DMS79 (cell line): ENCODE results near the gene CLPSL1.
"Not testable (repeated sequence)": the region's sequence is repeated elsewhere in the genome, so short reads cannot be mapped to it uniquely, and the experiment has no call there.

Source experiments
- DNase-seq: peaks from one replicate; lab custom pipeline; 2025; lab: John Stamatoyannopoulos, UW

Gene CLPSL1, protein sequence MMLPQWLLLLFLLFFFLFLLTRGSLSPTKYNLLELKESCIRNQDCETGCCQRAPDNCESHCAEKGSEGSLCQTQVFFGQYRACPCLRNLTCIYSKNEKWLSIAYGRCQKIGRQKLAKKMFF

DNA sequence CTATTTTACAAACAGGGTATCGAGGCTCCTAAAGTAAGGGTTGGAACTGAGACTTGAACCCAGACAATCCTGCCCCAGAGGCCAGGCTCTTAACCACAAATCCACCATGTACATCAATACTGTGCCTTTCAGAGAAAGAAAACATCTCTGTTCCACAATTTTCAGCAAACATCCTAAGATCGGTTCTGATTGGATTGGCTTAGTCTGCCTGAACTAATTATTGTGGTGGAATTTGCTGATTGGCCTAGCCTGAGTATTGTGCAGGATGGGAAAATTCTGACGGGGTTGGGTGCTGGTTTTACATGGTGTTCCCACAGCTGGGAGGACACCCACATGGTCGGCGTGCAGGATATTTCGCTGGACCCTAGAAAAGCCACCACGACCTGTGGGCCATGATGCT lies at the start of gene CLPSL1:
TSS of gene CLPSL1 (plus strand) at position 301 of the 400 bp plus-strand sequence. CDS start at position 393, 92 bp downstream.
- no peak for DNase-seq

DNA sequence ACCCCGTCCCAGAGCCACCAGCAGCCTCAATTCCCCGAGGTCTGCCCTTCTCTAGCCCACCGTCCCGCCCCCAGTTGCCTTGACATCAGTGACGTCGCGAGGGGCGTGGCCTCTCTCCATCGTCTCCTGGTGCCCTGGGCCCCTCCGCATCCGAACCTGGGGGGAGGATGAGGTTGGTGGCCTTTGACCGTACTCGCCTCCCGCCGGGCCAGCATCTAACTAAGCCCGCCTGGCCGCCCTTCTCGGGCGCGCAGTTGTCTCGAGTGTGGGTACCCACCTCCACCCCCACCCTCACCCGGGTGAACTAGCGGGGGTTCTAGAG lies 49.4 kb upstream of the CLPSL1 start:
- peak; percentile 67 for DNase-seq

DNA sequence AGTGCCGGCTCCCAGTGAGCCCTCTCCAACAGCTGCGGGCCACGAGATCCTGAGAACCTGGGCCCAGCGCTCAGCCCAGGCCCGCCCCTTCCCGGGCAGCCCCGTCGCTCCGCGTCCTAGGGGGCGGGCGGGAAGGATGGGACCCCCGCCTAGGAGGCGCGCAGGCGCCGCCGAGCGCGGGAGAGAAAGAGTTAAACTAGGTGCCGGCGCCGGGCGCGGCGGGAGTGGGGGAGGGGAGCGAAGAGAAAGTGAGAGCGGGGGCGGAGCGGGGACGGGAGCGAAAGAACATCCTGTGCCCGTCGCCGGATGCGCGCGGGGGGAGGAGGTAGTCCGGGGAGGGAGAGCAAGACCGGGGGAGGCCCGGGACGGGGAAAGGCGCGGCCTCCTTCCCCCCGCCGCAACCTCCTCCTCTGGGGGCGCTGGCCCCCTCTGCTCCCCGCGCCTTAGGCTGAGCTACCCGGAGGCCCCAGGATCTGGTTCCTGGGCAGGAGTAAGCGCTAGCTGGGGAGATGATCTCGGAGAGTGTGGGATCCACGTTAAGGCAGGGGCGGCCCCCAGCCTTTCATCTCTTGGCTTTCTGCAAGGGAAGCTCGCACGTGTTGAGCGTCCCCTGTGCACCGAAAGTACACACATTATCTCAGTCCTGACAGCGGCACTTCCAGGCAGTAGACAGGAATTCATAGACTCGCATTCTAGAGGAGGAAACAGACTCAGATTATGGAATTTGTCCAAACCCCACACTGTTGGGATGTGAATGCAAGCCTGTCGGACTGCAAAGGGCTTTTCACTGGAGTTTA lies 48.9 kb upstream of the CLPSL1 start:
- peak; percentile 54 for DNase-seq

DNA sequence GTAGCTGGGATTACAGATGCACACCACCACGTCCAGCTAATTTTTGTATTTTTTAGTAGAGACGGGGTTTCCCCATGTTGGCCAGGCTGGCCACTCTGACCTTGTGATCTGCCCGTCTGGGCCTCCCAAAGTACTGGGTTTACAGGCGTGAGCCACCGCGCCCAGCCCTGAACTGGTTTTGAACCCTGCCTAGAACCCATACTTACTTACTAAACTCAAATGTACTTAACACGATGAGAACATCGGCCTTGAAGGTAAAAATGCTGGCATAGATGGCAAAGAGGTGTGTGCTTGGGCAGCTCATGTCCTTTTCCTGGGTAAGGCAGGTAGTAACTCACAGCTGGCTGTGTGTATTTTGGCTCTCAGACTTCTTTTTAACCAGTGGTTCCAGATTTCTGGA lies 47.2 kb upstream of the CLPSL1 start:
- DNase-seq: no peak

DNA sequence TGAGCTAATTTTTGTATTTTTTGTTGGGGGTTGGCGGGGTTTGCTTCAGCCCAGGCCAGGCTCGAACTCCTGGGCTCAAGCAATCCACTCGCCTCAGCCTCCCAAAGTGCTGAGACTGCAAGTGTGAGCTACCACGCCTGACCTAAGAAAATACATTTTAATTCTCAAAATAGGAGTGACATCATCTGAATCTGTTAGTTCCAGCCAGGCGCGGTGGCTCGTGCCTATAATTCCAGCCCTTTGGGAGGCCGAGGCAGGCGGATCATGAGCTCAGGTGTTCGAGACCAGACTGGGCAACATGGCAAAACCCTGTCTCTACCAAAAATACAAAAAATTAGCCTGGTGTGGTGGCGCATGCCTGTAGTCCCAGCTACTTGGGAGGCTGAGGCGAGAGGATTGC lies 46.5 kb upstream of the CLPSL1 start:
- not testable (repeated sequence) for DNase-seq

DNA sequence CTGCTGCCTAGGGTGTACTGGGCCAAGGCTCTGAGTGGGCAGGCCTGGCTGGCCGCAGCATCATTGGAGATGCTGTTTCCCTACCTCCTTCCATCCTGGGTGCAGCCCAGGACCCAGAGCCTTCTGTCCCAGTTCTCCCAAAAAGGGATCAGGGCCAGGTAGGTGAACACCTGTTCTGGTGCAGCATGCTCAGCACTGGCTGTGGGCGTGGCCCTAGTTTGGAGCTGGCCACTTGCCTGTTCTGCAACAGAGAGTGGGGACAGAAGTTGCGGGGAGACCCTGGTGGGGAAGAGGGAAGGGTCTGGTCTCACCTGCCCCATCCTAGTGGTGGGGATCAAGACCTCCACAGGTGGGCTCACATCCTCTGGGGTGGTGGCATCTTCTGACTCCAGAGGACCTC lies 45.4 kb upstream of the CLPSL1 start:
- no peak for DNase-seq

DNA sequence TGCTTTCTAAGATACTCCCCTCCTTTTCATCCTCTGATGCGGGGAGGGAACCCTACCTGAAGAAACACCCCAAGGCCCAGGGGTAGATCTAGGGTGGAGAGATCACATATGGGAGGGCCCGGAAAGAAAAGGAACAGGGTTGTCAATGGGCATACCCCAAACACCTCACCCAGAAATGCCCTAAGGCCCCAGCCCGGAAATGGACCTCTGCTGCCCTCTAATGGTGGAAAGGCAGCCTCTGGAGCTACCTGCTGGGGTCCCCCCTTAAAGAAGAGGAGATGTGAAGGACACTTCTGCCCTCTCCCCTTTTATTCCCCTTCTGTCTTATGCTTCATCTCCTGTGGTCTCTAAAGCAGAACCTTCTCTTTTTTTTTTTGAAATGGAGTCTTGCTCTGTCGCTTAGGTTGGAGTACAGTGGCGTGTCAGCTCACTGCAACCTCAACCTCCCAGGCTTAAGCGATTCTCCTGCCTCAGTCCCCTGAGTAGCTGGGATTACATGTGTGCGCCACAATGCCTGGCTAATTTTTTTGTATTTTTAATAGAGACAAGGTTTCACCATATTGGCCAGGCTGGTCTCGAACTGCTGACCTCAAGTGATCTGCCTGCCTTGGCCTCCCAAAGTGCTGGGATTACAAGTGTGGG lies 44.4 kb upstream of the CLPSL1 start:
- peak; percentile 18 for DNase-seq

DNA sequence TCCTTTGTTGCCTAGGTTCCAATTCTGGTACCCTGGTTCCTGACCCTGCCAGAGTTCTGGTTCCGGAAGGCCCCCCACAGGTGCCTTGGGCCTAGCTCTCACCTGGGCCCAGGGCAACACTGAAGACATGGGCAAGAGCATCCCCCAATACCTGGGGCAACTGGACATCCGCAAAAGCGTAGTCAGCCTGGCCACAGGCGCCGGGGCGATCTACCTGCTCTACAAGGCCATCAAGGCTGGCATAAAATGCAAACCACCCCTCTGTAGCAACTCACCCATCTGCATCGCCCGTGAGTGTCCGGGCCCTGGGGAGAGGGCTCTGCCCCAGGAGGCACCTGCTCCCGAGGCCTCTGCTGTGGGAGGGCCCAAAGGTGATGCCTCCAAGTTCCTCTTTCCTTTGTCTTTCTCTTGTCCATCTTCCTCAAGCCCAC lies 43.8 kb upstream of the CLPSL1 start, which contains the start of gene ARMC12:
TSS of gene ARMC12 (plus strand) at position 51 of the 431 bp plus-strand sequence. CDS start at position 128, 77 bp downstream.
- no peak for DNase-seq

DNA sequence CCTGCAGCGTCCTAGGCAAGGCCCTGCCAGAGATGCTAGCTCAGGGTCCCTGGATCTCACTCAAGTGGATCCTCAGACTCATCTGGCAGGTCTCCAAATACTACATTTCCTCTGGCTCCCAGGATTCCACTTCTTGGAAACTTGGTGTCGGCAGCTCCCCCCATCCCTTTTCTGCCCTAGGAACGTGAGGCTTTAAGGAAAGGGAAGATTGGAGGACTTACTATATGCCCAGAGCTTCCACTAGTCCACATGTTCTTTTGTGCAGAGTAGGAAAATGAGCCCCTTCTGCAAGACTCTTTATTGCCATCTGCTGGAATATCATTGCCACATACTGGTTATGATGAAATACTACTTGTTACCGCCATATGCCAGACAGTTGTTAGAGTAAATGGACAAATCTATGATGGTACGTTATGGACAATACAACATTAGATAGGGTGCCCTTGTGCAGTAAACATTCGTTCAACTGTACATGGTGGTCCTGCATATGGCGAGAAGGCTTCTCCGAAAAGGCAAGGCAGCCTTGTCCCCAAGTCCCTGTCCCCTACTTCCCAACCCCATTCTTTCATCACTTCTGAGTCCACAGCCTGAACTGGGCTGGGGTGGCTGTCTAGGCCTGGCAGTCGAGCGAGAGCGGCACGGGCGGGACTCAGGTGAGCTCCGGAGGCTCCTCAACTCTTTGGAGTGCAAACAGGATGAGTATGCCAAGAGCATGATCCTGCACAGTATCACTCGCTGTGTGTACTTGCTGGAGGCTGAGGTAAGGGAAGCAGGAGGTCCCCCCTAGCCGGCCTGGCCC lies 43.2 kb upstream of the CLPSL1 start:
- DNase-seq: peak; percentile 29

DNA sequence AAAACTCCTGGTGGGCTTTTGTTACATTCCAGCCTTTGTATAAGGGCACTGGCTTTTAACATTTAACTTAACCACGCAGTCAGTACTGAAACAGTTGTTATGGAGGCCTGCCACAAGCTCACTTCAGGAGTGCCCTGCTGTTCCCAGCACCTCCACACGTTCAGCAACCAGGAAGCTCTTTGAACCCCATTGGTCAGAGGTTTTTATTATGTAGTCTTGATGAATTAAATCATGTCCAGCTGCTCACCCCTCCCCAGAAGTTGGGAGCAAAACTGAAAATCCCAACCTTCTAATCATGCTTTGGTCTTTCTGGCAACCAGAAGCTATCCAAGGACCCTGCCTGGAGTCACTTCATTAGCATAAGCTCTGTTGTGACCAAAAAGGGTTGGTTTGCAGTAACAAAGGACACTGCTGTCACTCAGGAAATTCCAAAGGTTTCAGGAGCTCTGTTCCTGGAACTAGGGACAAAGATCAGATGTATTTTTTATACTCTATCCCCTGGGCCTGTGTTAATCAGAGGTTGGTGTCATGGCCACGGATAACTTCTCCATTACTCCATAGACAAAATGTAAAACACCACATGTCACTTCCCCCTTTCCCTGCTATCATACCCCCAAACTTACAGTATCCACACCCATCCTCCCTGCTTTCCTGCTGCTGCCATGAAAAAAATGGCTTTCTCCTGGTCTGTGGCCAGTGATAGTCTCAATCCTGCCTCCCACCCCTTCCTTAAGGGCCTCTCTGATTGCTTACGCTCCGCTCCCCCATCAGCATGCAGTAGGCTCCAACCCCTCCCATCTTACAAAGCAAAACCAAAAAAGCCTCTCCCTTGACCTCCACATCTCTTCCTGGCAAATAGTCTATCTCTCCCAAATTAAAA lies 40.9 kb upstream of the CLPSL1 start:
- no peak for DNase-seq

DNA sequence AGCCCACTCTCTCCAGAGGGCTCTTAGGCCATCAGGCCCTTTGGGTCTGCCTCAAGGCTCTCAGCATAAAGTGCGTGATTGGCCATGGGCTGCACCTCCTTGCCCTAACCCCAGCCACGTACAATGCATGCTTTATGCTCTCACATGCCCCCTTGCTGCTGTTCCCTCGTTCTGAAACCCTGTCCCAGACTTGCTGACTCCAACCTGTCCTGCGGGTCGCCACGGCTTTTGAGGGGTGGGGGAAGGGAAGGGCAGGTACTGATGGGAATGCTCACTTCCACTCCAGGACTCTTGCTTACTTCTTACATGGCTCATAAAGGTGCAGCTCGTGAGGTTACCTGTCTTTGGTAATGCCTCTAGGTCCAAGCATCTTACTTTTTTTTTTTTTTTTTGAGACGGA lies 38.0 kb upstream of the CLPSL1 start:
- DNase-seq: no peak

DNA sequence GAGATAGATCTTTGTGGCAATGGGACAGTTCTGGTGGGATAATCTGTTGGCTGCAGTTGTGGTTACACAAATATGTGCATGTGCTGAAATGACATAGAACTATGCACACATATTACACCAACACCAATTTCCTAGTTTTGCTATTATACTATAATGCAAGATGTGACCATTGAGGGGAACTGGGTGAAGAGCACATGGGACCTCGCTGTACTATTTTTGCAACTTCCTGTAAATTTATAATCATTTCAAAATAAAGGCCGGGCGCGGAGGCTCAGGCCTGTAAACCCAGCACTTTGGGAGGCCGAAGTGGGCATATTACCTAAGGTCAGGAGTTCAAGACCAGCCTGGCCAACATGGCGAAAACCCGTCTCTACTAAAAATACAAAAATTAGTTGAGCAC lies 35.3 kb upstream of the CLPSL1 start:
- no peak for DNase-seq

DNA sequence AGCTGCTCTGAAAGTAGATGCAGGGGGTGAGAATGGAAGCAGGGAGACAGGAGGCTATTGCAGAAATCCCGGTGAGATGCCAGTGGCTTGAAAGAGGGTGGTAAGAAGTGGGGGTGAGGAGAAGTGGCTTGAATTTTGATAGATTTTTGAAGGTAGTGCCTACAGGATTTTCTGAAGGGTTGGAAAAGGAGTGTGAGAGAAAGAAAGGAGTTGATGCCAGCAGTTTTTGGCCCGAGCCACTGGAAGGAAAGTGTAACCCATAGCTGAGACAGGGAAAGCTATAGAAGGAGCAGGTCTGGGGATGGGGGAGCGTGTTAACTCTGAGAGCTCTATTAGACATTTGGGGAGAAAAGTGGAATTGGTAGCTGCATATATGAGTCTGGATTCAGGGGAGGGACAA lies 34.3 kb upstream of the CLPSL1 start:
- DNase-seq: no peak

DNA sequence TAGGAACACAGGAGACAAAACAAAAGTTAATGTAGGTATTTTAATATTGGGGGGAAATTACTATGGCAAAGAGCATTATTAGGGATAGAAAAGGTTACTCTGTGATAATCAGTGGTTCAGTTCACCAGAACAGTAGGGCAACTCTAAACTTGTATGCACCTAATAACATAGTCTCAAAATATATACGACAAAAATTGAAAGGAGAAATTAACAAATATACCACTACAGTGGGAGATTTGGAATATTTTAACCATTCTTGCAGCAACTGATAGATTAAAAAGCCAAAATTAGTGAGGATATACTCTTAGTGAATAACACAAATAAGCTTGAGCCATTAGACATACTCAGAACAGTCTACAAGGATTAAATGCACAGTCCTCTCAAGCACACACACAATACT lies 32.9 kb upstream of the CLPSL1 start:
- no peak for DNase-seq

DNA sequence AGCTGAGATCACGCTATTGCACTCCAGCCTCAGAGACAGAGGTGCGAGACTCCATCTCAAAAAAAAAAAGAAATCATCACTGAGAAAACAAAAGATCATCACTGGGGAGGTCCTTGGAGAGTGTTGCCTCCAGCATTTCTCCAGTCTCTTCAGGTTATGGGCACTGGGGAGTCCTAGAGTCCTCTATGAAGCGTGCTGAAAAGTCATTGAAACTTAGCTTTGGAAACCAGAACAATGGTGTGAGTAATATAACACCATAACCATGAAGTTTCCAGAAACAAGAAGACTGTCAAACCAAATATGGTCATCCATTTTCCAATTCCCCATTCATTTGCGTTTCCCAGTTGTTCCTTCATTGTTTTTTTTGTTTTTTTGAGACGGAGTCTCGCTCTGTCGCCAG lies 30.3 kb upstream of the CLPSL1 start:
- DNase-seq: no peak

DNA sequence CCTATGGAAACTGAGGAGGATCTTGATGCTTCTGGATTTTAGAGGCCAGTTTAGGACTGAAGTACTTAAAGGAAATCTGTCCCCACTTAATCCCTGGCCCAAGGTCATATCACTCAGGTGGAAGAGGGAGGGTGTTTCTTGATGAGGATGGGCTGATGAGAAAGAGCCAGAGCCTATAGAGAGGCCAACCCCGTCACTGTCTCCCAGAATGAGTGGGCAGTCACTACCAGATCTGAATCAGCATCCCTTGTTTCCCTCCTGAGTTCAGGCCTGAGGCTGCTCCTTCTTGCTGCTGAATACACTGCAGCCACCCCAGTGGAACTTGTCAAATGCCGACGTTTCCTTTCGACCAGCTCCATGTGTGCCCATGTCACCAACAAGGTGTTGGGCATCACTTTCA lies 29.2 kb upstream of the CLPSL1 start:
- no peak for DNase-seq

DNA sequence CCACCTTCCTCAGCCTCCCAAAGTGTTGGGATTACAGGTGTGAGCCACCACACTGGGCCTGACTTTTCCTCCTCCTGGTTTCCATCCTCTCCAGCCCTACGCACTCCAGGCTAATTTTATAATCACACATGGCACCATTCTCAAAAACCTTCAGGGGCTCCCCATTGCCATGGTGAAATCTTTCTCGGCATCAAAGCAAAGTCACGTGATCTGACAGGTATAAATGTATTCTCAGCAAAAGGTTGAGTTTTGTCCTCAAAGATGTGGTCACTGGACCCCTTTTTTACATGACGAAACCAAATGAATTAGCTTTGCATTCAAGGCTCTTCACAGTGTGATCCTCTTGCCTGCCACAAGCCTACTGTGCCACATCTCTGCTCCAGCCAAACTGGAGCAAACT lies 28.5 kb upstream of the CLPSL1 start:
- DNase-seq: no peak

DNA sequence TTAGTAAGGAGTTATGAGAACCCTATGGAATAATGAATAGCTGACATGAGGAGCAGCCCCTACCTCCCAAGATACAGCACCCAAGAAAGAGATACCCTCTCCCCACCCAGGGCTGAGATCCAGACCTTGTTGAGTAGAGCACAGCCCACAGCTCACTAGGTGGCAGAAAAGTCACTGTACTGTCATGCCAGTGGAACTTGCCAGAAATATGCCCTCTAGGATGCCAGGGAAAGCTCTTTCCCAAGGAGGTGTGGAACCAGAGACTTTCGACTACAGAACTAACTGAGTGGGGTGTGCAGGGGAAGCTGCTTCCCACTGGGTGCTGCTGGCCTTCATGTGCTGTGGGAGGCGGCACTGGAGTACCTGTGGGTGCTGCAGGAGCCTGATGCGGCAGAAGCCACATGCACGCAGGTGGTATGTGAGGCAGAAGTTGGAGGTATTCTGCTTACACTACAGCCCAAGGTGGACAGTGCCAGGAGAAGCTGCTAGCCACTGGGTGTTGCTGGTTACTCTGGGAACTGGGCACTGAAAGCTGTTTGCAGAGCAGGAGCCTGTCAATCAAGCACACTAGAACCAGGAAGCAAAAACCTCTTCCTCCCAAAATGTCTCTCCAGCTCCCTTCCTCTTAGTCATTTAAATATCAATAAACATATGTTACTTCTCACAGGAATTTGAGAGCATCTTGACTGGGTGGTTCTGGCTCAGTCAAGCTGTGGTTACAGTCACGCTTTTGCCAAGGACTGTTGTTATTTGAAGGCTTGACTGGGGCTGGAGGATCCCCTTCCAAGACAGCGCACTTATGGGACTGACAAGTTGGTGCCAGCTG lies 26.2 kb upstream of the CLPSL1 start:
- peak; percentile 98 for DNase-seq

DNA sequence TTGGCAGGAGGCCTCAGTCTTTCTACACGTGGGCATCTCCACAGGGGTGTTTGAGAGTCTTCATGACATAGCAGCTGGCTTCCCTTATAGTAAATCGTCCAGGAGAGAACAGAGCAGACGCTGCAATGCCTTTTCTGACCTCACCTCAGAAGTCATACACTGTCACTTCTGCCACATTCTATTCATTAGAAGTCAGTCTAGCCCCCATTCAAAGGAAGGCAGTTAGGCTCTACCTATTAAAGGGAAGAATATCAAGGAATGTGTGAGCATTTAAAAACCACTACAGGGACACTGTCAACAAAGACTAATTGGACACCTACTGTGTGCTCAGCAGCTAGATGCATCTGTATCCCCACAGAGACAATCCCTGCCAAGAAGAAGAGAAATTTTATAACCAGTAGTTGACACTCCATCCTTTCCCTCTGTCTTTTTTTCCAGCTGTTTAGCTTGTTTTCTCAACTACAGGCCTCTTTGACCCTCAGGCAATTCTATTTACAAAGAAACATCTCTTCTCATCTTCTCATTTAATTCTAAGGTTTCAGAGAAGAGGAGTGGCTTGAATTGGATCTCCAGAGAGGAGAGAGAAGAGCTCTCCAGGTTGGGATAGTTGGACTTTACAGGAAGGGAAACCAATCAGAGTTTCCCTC lies 25.4 kb upstream of the CLPSL1 start:
- DNase-seq: no peak

DNA sequence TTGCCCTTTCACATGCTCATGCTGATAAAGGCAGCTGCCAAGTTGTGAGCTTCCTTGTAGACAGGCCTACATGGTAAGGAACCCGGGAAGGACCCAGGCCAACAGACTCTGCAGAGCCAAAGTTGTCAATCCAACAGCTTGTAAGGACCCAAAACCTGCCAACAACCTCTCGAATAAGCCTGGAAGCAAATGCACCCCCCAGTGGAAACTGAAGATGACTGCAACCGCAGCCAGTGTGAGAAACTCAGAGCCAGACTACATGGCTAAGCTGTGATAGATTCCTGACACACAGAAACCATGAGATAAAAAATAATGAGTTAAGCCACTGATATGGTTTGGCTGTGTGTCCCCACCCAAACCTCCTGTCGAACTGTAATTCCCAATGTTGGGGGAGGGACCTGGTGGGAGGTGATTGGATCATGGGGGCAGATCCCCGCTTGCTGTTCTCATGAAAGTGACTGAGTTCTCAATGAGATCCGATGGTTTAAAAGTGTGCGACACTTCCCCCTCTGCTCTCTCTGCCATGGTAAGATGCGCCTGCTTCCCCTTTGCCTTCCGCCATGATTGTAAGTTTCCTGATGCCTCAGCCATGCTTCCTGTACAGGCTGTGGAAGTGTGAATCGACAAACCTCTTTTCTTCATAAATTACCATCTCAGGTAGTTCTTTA lies 23.2 kb upstream of the CLPSL1 start:
- DNase-seq: no peak
